ENCODE results near the gene SLC12A5. TPM values are rescaled to one million over a fixed set of nuclear protein-coding genes. Genes with fewer than 3 reads are reported as not detected.
"Not testable (repeated sequence)": the region's sequence is repeated elsewhere in the genome, so short reads cannot be mapped to it uniquely, and the experiment has no call there.

The SLC12A5 gene
- total RNA-seq, 6 experiments from 2014 or later: 0.32 to 0.91 (median 0.64) TPM; not detected in 3

DNA sequence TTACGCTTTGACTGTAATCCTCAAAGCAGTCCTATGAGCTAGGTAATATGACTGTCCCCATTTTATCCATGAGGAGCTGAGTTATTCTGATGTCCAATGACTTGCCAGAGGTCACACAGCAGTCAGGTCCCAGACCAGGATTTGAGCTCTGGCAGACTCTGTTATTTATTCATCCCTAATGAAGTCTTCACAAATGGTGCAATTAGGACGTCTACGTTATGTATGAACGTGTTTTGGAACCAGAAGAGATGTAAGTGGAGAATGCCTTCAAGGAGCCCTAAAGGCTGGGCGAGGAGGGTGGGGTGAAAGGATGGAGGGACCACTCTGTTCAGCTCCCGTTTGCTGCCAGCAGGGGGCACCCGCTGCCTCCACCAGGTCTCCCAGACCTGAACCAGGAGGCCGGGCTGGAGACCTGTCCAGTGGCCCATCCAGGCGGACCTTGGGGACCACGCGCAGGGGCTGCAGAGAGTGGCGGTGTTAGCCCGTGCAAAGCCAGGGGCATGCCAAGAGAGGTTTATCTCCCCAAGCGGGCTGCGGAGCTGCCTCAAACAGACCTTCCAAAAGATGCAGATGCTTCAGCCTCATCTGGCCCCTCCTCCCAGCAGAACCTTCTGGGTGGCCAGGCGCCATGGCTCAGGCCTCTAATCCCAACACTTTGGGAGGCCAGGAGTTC is 41.8 kb upstream of the SLC12A5 start:
- 5% methylated on average over 11 of the region's 16 CpGs for WGBS (ENCODE audit: insufficient coverage, low coverage, low lambda C conversion rate, missing lambda C conversion rate)
- H3K4me1 ChIP-seq: no peaks in the 10 kb centered on the region
- no peak overlapping the region for H3K4me3 ChIP-seq
- H3K27ac ChIP-seq: no peak overlapping the region
- DNase-seq: peak; percentile 76 to 87 (median 84)
- ATAC-seq: peak; percentile 91 to 98 (median 93)
- no peaks in the 10 kb centered on the region for H3K9me3 ChIP-seq
- TF ChIP-seq, protein P1, sequence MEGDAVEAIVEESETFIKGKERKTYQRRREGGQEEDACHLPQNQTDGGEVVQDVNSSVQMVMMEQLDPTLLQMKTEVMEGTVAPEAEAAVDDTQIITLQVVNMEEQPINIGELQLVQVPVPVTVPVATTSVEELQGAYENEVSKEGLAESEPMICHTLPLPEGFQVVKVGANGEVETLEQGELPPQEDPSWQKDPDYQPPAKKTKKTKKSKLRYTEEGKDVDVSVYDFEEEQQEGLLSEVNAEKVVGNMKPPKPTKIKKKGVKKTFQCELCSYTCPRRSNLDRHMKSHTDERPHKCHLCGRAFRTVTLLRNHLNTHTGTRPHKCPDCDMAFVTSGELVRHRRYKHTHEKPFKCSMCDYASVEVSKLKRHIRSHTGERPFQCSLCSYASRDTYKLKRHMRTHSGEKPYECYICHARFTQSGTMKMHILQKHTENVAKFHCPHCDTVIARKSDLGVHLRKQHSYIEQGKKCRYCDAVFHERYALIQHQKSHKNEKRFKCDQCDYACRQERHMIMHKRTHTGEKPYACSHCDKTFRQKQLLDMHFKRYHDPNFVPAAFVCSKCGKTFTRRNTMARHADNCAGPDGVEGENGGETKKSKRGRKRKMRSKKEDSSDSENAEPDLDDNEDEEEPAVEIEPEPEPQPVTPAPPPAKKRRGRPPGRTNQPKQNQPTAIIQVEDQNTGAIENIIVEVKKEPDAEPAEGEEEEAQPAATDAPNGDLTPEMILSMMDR (IDR thresholded peaks at IDR 0.05): peak; percentile 63 to 90 (median 86)
- no peak for TF ChIP-seq POLR2A (IDR thresholded peaks at IDR 0.05)
- no peaks in the 10 kb centered on the region for H3K36me3 ChIP-seq
- intact Hi-C loops (cut with DNase I): no loop called here
- no peaks in the 10 kb centered on the region for H3K27me3 ChIP-seq

- 56% methylated on average over 6 of the region's 6 CpGs for WGBS (ENCODE audit: insufficient coverage, low coverage, low lambda C conversion rate, missing lambda C conversion rate)
- ATAC-seq; H3K27ac ChIP-seq; H3K9me3 ChIP-seq; H3K27me3 ChIP-seq; H3K4me3 ChIP-seq; H3K36me3 ChIP-seq; intact Hi-C loops (cut with DNase I); H3K4me1 ChIP-seq: not testable (repeated sequence)
- DNase-seq: peak in 1 of 3 donors; percentile 5
These were observed 40.2 kb upstream of the SLC12A5 start for GRCh38 chr20:45988830-45989229.

GRCh38 chr20:45991616-45992015 is 37.4 kb upstream of the SLC12A5 start:
- Histone ChIP-seq H3K27ac (no peak overlapping the region), H3K4me1 (no peaks in the 10 kb centered on the region), H3K4me3 (no peak overlapping the region), H3K36me3 (no peaks in the 10 kb centered on the region), H3K9me3 (no peaks in the 10 kb centered on the region), H3K27me3 (no peaks in the 10 kb centered on the region)
- ATAC-seq: no peak
- DNase-seq: peak in 2 of 3 donors; percentile 1 to 14
- WGBS (ENCODE audit: insufficient coverage, low coverage, low lambda C conversion rate, missing lambda C conversion rate): 63% methylated on average over 3 of the region's 3 CpGs
- intact Hi-C loops (cut with DNase I): no loop called here
- TF ChIP-seq, protein P1 (IDR thresholded peaks at IDR 0.05): no peak
- no peak for TF ChIP-seq POLR2A (IDR thresholded peaks at IDR 0.05)

GRCh38 chr20:45993197-45993951 is 35.6 kb upstream of the SLC12A5 start:
- WGBS (ENCODE audit: insufficient coverage, low coverage, low lambda C conversion rate, missing lambda C conversion rate): 50% methylated on average over 6 of the region's 12 CpGs
- Histone ChIP-seq H3K27ac (no peak overlapping the region), H3K27me3 (no peaks in the 10 kb centered on the region), H3K36me3 (no peaks in the 10 kb centered on the region), H3K4me3 (no peak overlapping the region), H3K4me1 (no peaks in the 10 kb centered on the region), H3K9me3 (no peaks in the 10 kb centered on the region)
- ATAC-seq: no peak
- no peak for TF ChIP-seq POLR2A (IDR thresholded peaks at IDR 0.05)
- TF ChIP-seq, protein P1 (IDR thresholded peaks at IDR 0.05): no peak
- peak in 1 of 3 donors; percentile 36 for DNase-seq
- intact Hi-C loops (cut with DNase I): no loop called here

Data from right lobe of liver (tissue), 6 donors.